Cardiac muscle cell (in vitro differentiated cells and primary cell): ENCODE data around the gene NAP1L5. TPM values are rescaled to one million over a fixed set of nuclear protein-coding genes. Genes with fewer than 3 reads are reported as not detected.

Experiments used
- DNase-seq, 2 donors: peaks; one replicate each; pipeline versions ENCODE4 v3.0.0 to v3.0.0-alpha.2; 2010 to 2017; ENCODE audit warnings: low read depth in 1 of 2, low spot score in 1 of 2
- H3K27ac ChIP-seq: fragments of 200-600 bp; sonication (generic); 2 replicates; pipeline ENCODE4 v1.5.1; 2016
- H3K27me3 ChIP-seq: fragments of 200-600 bp; sonication (generic); 2 replicates; pipeline ENCODE4 v1.6.0; 2016; ENCODE audit warnings: control low read depth
- H3K36me3 ChIP-seq: fragments of 200-600 bp; sonication (generic); 2 replicates; pipeline ENCODE4 v1.5.1; 2016; ENCODE audit warnings: control low read depth
- H3K4me1 ChIP-seq: fragments of 200-600 bp; sonication (generic); 2 replicates; pipeline ENCODE4 v1.8.1; 2017; ENCODE audit warnings: low read depth, mild to moderate bottlenecking, mixed run types
- H3K4me3 ChIP-seq: fragments of 200-600 bp; sonication (generic); 2 replicates; pipeline ENCODE4 v1.5.1; 2016; ENCODE audit warnings: mild to moderate bottlenecking
- H3K9me3 ChIP-seq: fragments of 200-600 bp; sonication (generic); 2 replicates; pipeline ENCODE4 v1.5.1; 2017; ENCODE audit warnings: low read depth, mild to moderate bottlenecking, control low read depth
- polyA plus RNA-seq: library from polyadenylated mRNA; unstranded; fragments of >200 nt; fragmentation: Nextera tagmentation; extraction: Ambion mirVana; gene quantifications from 2 replicates; pipeline ENCODE4 v1.2.1, GENCODE V29; 2016
- total RNA-seq: library from RNA; depleted of rRNA; stranded (reverse); fragments of >200 nt; gene quantifications from 2 replicates; pipeline ENCODE4 v1.2.3, GENCODE V29; 2016
- TF ChIP-seq, protein P1 (sequence below): IDR thresholded peaks from 2 replicates; pipeline ENCODE4 v1.5.1; 2012; ENCODE audit warnings: low read depth, mild to moderate bottlenecking, low read length

NAP1L5 gene
- total and polyA plus RNA-seq, 2 experiments from 2014 or later = 2.6 to 3.0 TPM

DNA sequence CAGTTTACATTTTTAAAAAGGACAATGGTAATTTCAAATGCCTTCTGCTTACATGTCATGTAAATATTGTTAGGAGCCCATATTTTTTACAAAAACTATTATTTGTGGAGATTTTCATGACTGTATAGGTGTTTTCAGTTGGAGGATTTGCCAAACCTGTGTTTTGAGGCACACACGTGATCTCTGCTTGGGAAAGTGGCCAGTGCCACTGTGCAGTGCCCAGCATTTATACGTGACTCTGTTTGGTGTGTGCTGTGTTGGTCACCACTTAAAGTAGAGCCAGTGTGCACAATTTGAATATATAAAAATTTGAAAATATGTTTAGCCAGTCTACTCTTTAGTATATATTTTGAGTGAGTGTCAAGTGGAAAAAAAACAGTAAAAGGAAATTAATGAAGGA is 26.8 kb upstream of the NAP1L5 start:
- no peaks in the 10 kb centered on the region for H3K27me3 ChIP-seq
- peak overlapping the region; percentile 49 for H3K27ac ChIP-seq
- no peaks in the 10 kb centered on the region for H3K4me1 ChIP-seq
- TF ChIP-seq, protein P1, sequence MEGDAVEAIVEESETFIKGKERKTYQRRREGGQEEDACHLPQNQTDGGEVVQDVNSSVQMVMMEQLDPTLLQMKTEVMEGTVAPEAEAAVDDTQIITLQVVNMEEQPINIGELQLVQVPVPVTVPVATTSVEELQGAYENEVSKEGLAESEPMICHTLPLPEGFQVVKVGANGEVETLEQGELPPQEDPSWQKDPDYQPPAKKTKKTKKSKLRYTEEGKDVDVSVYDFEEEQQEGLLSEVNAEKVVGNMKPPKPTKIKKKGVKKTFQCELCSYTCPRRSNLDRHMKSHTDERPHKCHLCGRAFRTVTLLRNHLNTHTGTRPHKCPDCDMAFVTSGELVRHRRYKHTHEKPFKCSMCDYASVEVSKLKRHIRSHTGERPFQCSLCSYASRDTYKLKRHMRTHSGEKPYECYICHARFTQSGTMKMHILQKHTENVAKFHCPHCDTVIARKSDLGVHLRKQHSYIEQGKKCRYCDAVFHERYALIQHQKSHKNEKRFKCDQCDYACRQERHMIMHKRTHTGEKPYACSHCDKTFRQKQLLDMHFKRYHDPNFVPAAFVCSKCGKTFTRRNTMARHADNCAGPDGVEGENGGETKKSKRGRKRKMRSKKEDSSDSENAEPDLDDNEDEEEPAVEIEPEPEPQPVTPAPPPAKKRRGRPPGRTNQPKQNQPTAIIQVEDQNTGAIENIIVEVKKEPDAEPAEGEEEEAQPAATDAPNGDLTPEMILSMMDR = no peak
- H3K36me3 ChIP-seq = peaks cover 43% of the 10 kb centered on the region
- H3K4me3 ChIP-seq = no peak overlapping the region
- H3K9me3 ChIP-seq = no peaks in the 10 kb centered on the region
- no peak for DNase-seq

DNA sequence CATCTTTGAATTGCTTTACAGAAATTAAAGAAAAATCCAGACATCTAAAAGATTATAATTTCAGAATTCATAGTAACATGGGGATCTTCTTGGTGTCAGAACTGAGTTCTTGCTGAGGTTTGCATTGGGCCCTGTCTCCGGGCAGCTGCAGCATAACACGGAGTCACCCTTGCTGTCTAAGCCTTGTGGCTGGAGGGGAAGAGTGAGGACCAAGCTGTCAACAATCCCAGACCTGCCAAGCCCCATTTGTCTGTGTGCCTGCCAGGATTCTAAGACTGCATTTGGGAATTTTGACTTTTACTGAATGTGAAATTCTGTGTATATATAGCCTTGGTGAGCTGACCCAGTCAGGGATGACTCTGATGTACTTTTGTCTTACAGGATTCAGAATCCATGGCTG is 25.2 kb upstream of the NAP1L5 start:
- Histone ChIP-seq H3K9me3 (no peaks in the 10 kb centered on the region), H3K4me3 (no peak overlapping the region), H3K36me3 (peaks cover 29% of the 10 kb centered on the region), H3K27ac (peak overlapping the region; percentile 46), H3K4me1 (no peaks in the 10 kb centered on the region), H3K27me3 (no peaks in the 10 kb centered on the region)
- no peak for DNase-seq
- TF ChIP-seq, protein P1 = no peak

DNA sequence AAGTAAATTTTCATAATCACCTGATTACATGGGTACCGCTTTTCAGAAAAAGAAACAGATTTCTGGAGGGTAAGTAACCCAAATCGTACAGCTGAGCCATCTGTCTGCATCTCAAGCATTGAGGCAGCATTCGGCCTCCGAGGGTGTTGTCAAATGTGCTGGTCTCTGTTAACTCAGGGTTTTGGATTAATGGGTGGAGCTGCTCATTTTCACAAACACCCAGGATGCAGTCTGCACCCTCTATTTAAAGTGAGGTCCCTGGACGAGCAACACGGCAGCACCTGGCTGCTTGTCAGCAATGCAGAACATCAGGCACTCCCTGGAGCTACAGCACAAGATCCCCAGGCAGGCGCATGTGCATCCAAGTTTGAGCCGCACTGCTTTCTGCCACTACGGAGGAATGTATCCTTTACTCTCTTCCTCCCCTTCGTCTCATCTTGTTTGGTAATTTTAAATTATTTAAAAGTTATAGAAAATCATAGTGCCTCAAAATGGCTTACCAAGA is 24.7 kb upstream of the NAP1L5 start:
- peak overlapping the region; percentile 46 for H3K27ac ChIP-seq
- H3K27me3 ChIP-seq = no peaks in the 10 kb centered on the region
- H3K9me3 ChIP-seq = no peaks in the 10 kb centered on the region
- DNase-seq = no peak
- TF ChIP-seq, protein P1 = no peak
- no peak overlapping the region for H3K4me3 ChIP-seq
- H3K36me3 ChIP-seq = peaks cover 24% of the 10 kb centered on the region
- no peaks in the 10 kb centered on the region for H3K4me1 ChIP-seq

DNA sequence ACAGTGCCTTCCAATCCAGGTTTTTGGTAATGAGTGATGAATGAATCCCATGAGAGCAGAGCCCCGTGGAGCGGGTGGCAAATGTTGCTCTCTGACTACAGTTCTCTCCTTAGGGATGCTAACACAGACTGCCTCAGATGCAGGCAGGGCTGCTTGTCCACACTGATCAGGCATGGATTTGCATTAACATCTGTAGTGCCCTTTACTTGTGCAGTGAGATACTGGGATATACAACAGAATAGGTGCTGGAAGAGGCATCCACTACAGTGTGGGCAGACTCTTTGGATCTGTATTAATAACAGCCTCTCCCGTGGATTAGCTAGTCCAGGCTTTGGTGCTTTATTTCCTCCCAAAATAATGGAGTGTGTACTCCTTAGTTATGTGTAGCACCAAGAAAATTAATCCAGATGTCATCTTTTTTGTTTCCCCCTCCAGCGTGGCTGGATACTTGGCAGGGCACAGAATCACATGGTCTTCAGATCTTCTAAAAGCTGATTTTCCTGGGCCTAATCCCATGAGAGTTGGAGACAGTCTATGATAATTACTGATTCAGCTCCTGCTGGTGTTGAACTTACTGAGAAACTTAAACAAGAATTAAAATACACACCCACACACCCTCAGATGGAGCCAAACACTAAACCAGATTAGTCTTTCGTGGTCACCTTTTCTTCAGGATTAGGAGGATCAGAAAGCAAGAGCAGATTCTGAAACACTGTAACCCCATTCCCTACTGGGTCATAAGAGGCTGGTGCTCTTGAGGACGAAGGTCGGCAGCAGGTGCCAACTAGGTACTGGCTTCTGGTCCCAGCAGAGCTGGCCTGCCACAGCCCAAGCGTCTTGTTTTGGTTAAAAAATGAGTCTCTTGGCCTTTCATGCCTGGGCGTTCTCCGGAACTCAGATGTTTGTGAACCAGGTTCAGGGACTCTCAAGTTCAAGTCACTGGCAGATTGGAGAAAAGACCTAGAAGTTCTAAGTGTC is 23.1 kb upstream of the NAP1L5 start:
- no peaks in the 10 kb centered on the region for H3K9me3 ChIP-seq
- TF ChIP-seq, protein P1 = no peak
- H3K4me3 ChIP-seq = no peak overlapping the region
- no peaks in the 10 kb centered on the region for H3K27me3 ChIP-seq
- H3K36me3 ChIP-seq = peaks cover 14% of the 10 kb centered on the region
- H3K4me1 ChIP-seq = no peaks in the 10 kb centered on the region
- no peak for DNase-seq
- no peak overlapping the region for H3K27ac ChIP-seq

DNA sequence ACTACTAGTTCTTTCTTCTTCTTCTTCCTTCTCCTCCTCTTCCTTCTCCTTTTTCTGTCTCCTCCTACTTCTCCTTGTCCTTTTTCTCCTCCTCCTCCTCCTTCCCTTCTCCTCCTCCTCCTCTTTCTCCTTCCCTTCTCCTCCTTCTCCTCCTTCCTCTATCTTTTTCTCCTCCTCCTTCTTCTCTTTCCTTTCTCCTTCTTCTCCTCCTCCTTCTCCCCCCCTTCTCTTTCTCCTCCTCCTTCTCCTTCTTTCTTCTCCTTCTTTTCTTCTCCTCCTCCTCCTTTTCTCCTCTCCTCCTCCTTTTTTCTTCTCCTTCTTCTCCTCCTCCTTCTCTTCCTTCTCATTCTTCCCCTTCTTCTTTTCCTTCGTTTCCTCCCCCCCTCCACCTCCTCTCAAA is 21.8 kb upstream of the NAP1L5 start:
- DNase-seq = no peak
- H3K27me3 ChIP-seq = no peaks in the 10 kb centered on the region
- H3K9me3 ChIP-seq = no peaks in the 10 kb centered on the region
- peaks cover 14% of the 10 kb centered on the region for H3K36me3 ChIP-seq
- no peaks in the 10 kb centered on the region for H3K4me1 ChIP-seq
- H3K4me3 ChIP-seq = no peak overlapping the region
- TF ChIP-seq, protein P1 = no peak
- no peak overlapping the region for H3K27ac ChIP-seq
